HepG2 (cell line): ENCODE data around the gene RRAD. TPM values are rescaled to one million over a fixed set of nuclear protein-coding genes. Genes with fewer than 3 reads are reported as not detected.

Experiments used
- ATAC-seq: fragments of 200-7000 bp; cut with Tn5 transposase; 3 replicates; pipeline ENCODE4 v1.9.1; 2020; ENCODE audit warnings: mild to moderate bottlenecking, moderate library complexity
- BruUV-seq: library from RNA; stranded (reverse); fragments of 400-500 nt; replicated peaks from 2 replicates; lab custom pipeline; 2021; lab: Mats Ljungman, UMichigan
- CTCF ChIA-PET: fragments of 300-600 bp; formaldehyde crosslinking; extraction: SDS; loops from one replicate; lab custom pipeline; 2021; ENCODE audit warnings: low total read pairs, inconsistent platforms, low intra/inter-chr PET ratio; lab: Yijun Ruan, JAX
- POLR2A ChIA-PET: fragments of 350-600 bp; sonication (Branson Sonifier 250); formaldehyde crosslinking; loops from one replicate; lab custom pipeline; 2020; ENCODE audit warnings: antibody characterized with exemption, inconsistent platforms; lab: Yijun Ruan, JAX
- DNase-seq: peaks from one replicate; pipeline ENCODE4 v3.0.0-alpha.2; 2015; ENCODE audit warnings: low spot score
- FAIRE-seq: peaks from 3 replicates; lab custom pipeline; 2011; peaks lifted over from hg19 to GRCh38; lab: Jason Lieb, UNC
- H2AFZ ChIP-seq: one replicate; pipeline ENCODE4 v1.6.1; 2011; ENCODE audit warnings: low read length, inconsistent platforms
- H3K27ac ChIP-seq: fragments of 300-600 bp; 3 replicates; pipeline ENCODE4 v1.8.0; 2011; ENCODE audit warnings: mixed run types, mild to moderate bottlenecking, mixed read lengths, low read length, inconsistent platforms; ENCODE audit not compliant: insufficient read depth; ENCODE audit errors: extremely low read length
- H3K27me3 ChIP-seq, 2 experiments: fragments of 200-600 bp in 1 of 2; 2 replicates in 1 of 2; 3 replicates in 1 of 2; pipeline versions ENCODE4 v1.6.0 to v1.8.0; 2011; ENCODE audit warnings: low read length in 2 of 2, mild to moderate bottlenecking in 2 of 2, moderate library complexity in 2 of 2, inconsistent platforms in 1 of 2; ENCODE audit not compliant: insufficient read depth in 2 of 2, control insufficient read depth in 1 of 2
- H3K36me3 ChIP-seq, 2 experiments: fragments of 200-600 bp in 1 of 2; replicated peaks in 1 of 2; 2 replicates in 1 of 2; 3 replicates in 1 of 2; pipeline versions ENCODE4 v1.5.1 to v1.8.0; 2011; ENCODE audit warnings: low read length in 2 of 2, inconsistent platforms in 1 of 2; ENCODE audit not compliant: insufficient read depth in 2 of 2, control insufficient read depth in 1 of 2
- H3K4me1 ChIP-seq: 2 replicates; pipeline ENCODE4 v1.5.1; 2012; ENCODE audit warnings: low read length, inconsistent platforms; ENCODE audit not compliant: insufficient read depth
- H3K4me2 ChIP-seq: 2 replicates; pipeline ENCODE4 v1.6.0; 2011; ENCODE audit warnings: low read depth, low read length, inconsistent platforms
- H3K4me3 ChIP-seq, 3 experiments: fragments of 200-600 bp in 1 of 3; sonication (generic), shearing (Covaris generic) in 1 of 3; replicated peaks in 1 of 3; 2 replicates each; pipeline ENCODE4 v1.5.1; 2011 to 2016; ENCODE audit warnings: low read length in 3 of 3, inconsistent platforms in 2 of 3, low read depth in 2 of 3, mild to moderate bottlenecking in 2 of 3, control low read depth in 1 of 3, mixed read lengths in 1 of 3; ENCODE audit not compliant: insufficient read depth in 1 of 3
- H3K79me2 ChIP-seq: one replicate; pipeline ENCODE4 v1.6.1; 2011; ENCODE audit warnings: low read length, inconsistent platforms; ENCODE audit not compliant: insufficient read depth
- H3K9ac ChIP-seq: 2 replicates; pipeline ENCODE4 v1.6.0; 2011; ENCODE audit warnings: mild to moderate bottlenecking, low read depth, low read length, inconsistent platforms; ENCODE audit not compliant: insufficient read depth
- H3K9me3 ChIP-seq: 2 replicates; pipeline ENCODE4 v1.5.1; 2012; ENCODE audit warnings: mild to moderate bottlenecking, low read length
- H4K20me1 ChIP-seq: 2 replicates; pipeline ENCODE4 v1.6.0; 2011; ENCODE audit warnings: inconsistent platforms, mild to moderate bottlenecking, low read length, moderate library complexity; ENCODE audit not compliant: insufficient read depth
- ERF ChIP-seq: IDR thresholded peaks from 2 replicates; pipeline ENCODE4 v1.6.1; 2018; ENCODE audit warnings: missing biosample characterization, missing genetic modification reagents
- FOSL2 ChIP-seq: sonication (generic); formaldehyde crosslinking; IDR thresholded peaks from 2 replicates; pipeline ENCODE4 v1.4.0; 2020; ENCODE audit warnings: missing genetic modification reagents
- GMEB2 ChIP-seq: IDR thresholded peaks from 2 replicates; pipeline ENCODE4 v1.6.1; 2016; ENCODE audit warnings: missing biosample characterization, missing genetic modification reagents, low read depth
- KDM1A ChIP-seq: IDR thresholded peaks from 2 replicates; pipeline ENCODE4 v1.6.1; 2016; ENCODE audit warnings: missing compliant biosample characterization
- ZBTB3 ChIP-seq: sonication (generic); formaldehyde crosslinking; IDR thresholded peaks from 2 replicates; pipeline ENCODE4 v1.4.0; 2020; ENCODE audit warnings: low read depth, mild to moderate bottlenecking, moderate library complexity, missing genetic modification reagents, borderline replicate concordance
- ZMYM3 ChIP-seq: sonication (generic); formaldehyde crosslinking; IDR thresholded peaks from 2 replicates; pipeline ENCODE4 v1.5.1; 2020; ENCODE audit warnings: mild to moderate bottlenecking, missing genetic modification reagents
- ZNF629 ChIP-seq: sonication (generic); formaldehyde crosslinking; conservative IDR thresholded peaks from 2 replicates; pipeline ENCODE4 v1.5.0; 2020; ENCODE audit warnings: missing genetic modification reagents
- ZNF737 ChIP-seq: sonication (generic); formaldehyde crosslinking; IDR thresholded peaks from 2 replicates; pipeline ENCODE4 v1.5.0; 2020; ENCODE audit warnings: missing genetic modification reagents, mild to moderate bottlenecking, borderline replicate concordance
- WGBS: methylation state at CpG from one replicate; pipeline ENCODE4 v1.1.6; 2017; ENCODE audit warnings: low lambda C conversion rate; 5-methylcytosine and 5-hydroxymethylcytosine counted together
- in situ Hi-C: cut with HindIII; loops from 2 replicates; pipeline ENCODE4 v1.10.0; 2017; ENCODE audit warnings: low pct_unique_long_range_greater_than_20kb; ENCODE audit not compliant: extremely low pct_ligation_motif_present
- intact Hi-C: fragments of 100-400 bp; cut with micrococcal nuclease; formaldehyde crosslinking; loops from one replicate; pipeline ENCODE4 v1.10.0; 2022; ENCODE audit not compliant: unreplicated experiment
- polyA plus RNA-seq, 8 experiments: library from polyadenylated mRNA; depleted of rRNA in 3 of 8; stranded (reverse) in 7 of 8; unstranded in 1 of 8; fragments of >200 nt; fragmentation: Illumina TruSeq in 4 of 8; extraction: Trizol in 4 of 8; gene quantifications; 2 replicates each; pipeline versions ENCODE4 v1.2.1 to v1.2.3, GENCODE V29; 2011 to 2016; ENCODE audit warnings: low read depth in 4 of 8, missing spikeins in 1 of 8, mixed read lengths in 1 of 8; ENCODE audit not compliant: insufficient read depth in 1 of 8
- total RNA-seq, 5 experiments: library from RNA; depleted of rRNA; stranded (reverse); fragments of >200 nt; fragmentation: Illumina TruSeq; extraction: Trizol; gene quantifications; 2 replicates each; pipeline ENCODE4 v1.2.3, GENCODE V29; 2016; ENCODE audit warnings: low read depth in 1 of 5

Gene RRAD
- total and polyA plus RNA-seq, 2 of the 13 experiments (the other 11 are each of a cell fraction or from before 2014, with no cell fraction given) = 0.80 to 1.1 TPM

GRCh38 chr16:66933776-66934137, 8.4 kb upstream of the RRAD start:
- intact Hi-C loops = loop anchor here (1.0 kb wide), 1 partner anchor 178 kb away; no protein-coding TSS in a partner anchor
- DNase-seq = no peak
- in situ Hi-C loops = no loop called here
- no TSS peak for BruUV-seq
- Histone ChIP-seq H3K9me3 (no peaks in the 10 kb centered on the region), H3K27ac (peak overlapping the region; percentile 81), H4K20me1 (no peaks in the 10 kb centered on the region; the same call in 1 of the 2 replicates), H3K79me2 (peaks cover 33% of the 10 kb centered on the region), H3K9ac (peak overlapping the region; percentile 90), H3K4me3 (peak overlapping the region; percentile 81 to 89 (median 88)), H3K27me3 (no peaks in the 10 kb centered on the region; a peak in 1 of 5 replicates), H3K36me3 (peaks cover 1 to 13% of the 10 kb centered on the region in 2 experiments; a peak in 4 of 5 replicates), H3K4me1 (peaks cover 65% of the 10 kb centered on the region), H3K4me2 (peak overlapping the region; percentile 89), H2AFZ (no peak overlapping the region)
- no peak for TF ChIP-seq GMEB2 (CRISPR knock-in tag)
- 0 out of 2 replicates have a peak, but pooled peaks have one; percentile 8 for TF ChIP-seq ZBTB3
- TF ChIP-seq ERF = no peak
- peak; percentile 50; the same call in 1 of the 2 replicates for TF ChIP-seq ZMYM3
- TF ChIP-seq KDM1A (CRISPR knock-in tag) = 0 out of 2 replicates have a peak, but pooled peaks have one; percentile 34
- TF ChIP-seq ZNF629 (CRISPR knock-in tag) = peak; percentile 92
- 0 out of 2 replicates have a peak, but pooled peaks have one; percentile 78 for TF ChIP-seq ZNF737 (CRISPR knock-in tag)
- TF ChIP-seq FOSL2 = peak; percentile 43; the same call in 1 of the 2 replicates
- WGBS = 0% methylated on average over 12 of the region's 12 CpGs
- ATAC-seq = no peak
- ChIA-PET POLR2A (interaction anchor here (0.7 to 2.4 kb wide), 7 partner anchors 8 to 134 kb away, joined by 3 to 20 read pairs (median 4); partner anchors contain the start of gene CDH16), CTCF (no interaction called here)
- FAIRE-seq = peak; percentile 59
